ENCODE data around the gene UCN. TPM values are rescaled to one million over a fixed set of nuclear protein-coding genes. Genes with fewer than 3 reads are reported as not detected.

The UCN gene
- total and polyA plus RNA-seq, 2 experiments from 2014 or later: 3.2 to 14.8 TPM

GRCh38 chr2:27297195-27297594 is 11.1 kb downstream of the UCN start:
- Histone ChIP-seq H3K27ac (no peak overlapping the region), H3K27me3 (no peaks in the 10 kb centered on the region), H3K9me3 (ENCODE audit: low read depth) (no peaks in the 10 kb centered on the region), H3K36me3 (peaks cover 2% of the 10 kb centered on the region), H3K4me3 (no peak overlapping the region), H3K4me1 (ENCODE audit: low read depth) (peaks cover 12% of the 10 kb centered on the region)
- DNase-seq (ENCODE audit: low read depth in 1 of 2, low spot score in 1 of 2): no peak
- no peak for TF ChIP-seq CTCF (IDR thresholded peaks at IDR 0.05; ENCODE audit: low read depth, low read length)

GRCh38 chr2:27296481-27296880 is 11.8 kb downstream of the UCN start:
- H3K36me3 ChIP-seq: peaks cover 2% of the 10 kb centered on the region
- no peak overlapping the region for H3K4me3 ChIP-seq
- no peaks in the 10 kb centered on the region for H3K27me3 ChIP-seq
- peaks cover 18% of the 10 kb centered on the region for H3K4me1 ChIP-seq (ENCODE audit: low read depth)
- no peak for TF ChIP-seq CTCF (IDR thresholded peaks at IDR 0.05; ENCODE audit: low read depth, low read length)
- no peaks in the 10 kb centered on the region for H3K9me3 ChIP-seq (ENCODE audit: low read depth)
- DNase-seq (ENCODE audit: low read depth in 1 of 2, low spot score in 1 of 2): no peak
- no peak overlapping the region for H3K27ac ChIP-seq

- no peaks in the 10 kb centered on the region for H3K36me3 ChIP-seq
- H3K4me3 ChIP-seq: no peak overlapping the region
- TF ChIP-seq CTCF (IDR thresholded peaks at IDR 0.05; ENCODE audit: low read depth, low read length): no peak
- no peaks in the 10 kb centered on the region for H3K9me3 ChIP-seq (ENCODE audit: low read depth)
- no peak overlapping the region for H3K27ac ChIP-seq
- peaks cover 21% of the 10 kb centered on the region for H3K4me1 ChIP-seq (ENCODE audit: low read depth)
- no peak for DNase-seq (ENCODE audit: low read depth in 1 of 2, low spot score in 1 of 2)
- no peaks in the 10 kb centered on the region for H3K27me3 ChIP-seq
Observed at GRCh38 chr2:27294928-27295327, 13.3 kb downstream of the UCN start.

- no peak overlapping the region for H3K4me3 ChIP-seq
- peak overlapping the region; percentile 59 for H3K27ac ChIP-seq
- DNase-seq (ENCODE audit: low read depth in 1 of 2, low spot score in 1 of 2): peak in 1 of 2 donors; percentile 51
- TF ChIP-seq CTCF (IDR thresholded peaks at IDR 0.05; ENCODE audit: low read depth, low read length): no peak
- no peaks in the 10 kb centered on the region for H3K27me3 ChIP-seq
- H3K9me3 ChIP-seq (ENCODE audit: low read depth): no peaks in the 10 kb centered on the region
- H3K4me1 ChIP-seq (ENCODE audit: low read depth): peaks cover 22% of the 10 kb centered on the region
- H3K36me3 ChIP-seq: no peaks in the 10 kb centered on the region
Observed at GRCh38 chr2:27291865-27292264, 16.4 kb downstream of the UCN start.

GRCh38 chr2:27290549-27290948 is 17.7 kb downstream of the UCN start:
- no peaks in the 10 kb centered on the region for H3K36me3 ChIP-seq
- no peak for DNase-seq (ENCODE audit: low read depth in 1 of 2, low spot score in 1 of 2)
- H3K27ac ChIP-seq: peak overlapping the region; percentile 59
- H3K9me3 ChIP-seq (ENCODE audit: low read depth): no peaks in the 10 kb centered on the region
- peaks cover 32% of the 10 kb centered on the region for H3K4me1 ChIP-seq (ENCODE audit: low read depth)
- no peaks in the 10 kb centered on the region for H3K27me3 ChIP-seq
- no peak for TF ChIP-seq CTCF (IDR thresholded peaks at IDR 0.05; ENCODE audit: low read depth, low read length)
- H3K4me3 ChIP-seq: no peak overlapping the region

GRCh38 chr2:27288610-27289009 is 19.6 kb downstream of the UCN start:
- peaks cover 34% of the 10 kb centered on the region for H3K4me1 ChIP-seq (ENCODE audit: low read depth)
- H3K9me3 ChIP-seq (ENCODE audit: low read depth): no peaks in the 10 kb centered on the region
- TF ChIP-seq CTCF (IDR thresholded peaks at IDR 0.05; ENCODE audit: low read depth, low read length): no peak
- no peak overlapping the region for H3K4me3 ChIP-seq
- H3K27ac ChIP-seq: no peak overlapping the region
- no peak for DNase-seq (ENCODE audit: low read depth in 1 of 2, low spot score in 1 of 2)
- no peaks in the 10 kb centered on the region for H3K27me3 ChIP-seq
- H3K36me3 ChIP-seq: no peaks in the 10 kb centered on the region
